Urinary bladder (tissue), 4 donors: Measurements from ENCODE around the gene KIF22. TPM values are rescaled to one million over a fixed set of nuclear protein-coding genes. Genes with fewer than 3 reads are reported as not detected.
A peak's percentile ranks its signal among the peaks of the same experiment; 100 is the strongest.
"Not testable (repeated sequence)": the region's sequence is repeated elsewhere in the genome, so short reads cannot be mapped to it uniquely, and the experiment has no call there.

Experiments used
- DNase-seq: peaks from one replicate; pipeline ENCODE4 v3.0.0-alpha.2; 2015; ENCODE audit errors: extremely low spot score
- H3K27ac ChIP-seq: one replicate; pipeline ENCODE4 v1.5.1; 2013; ENCODE audit warnings: low read depth, mild to moderate bottlenecking, moderate library complexity
- H3K36me3 ChIP-seq: one replicate; pipeline ENCODE4 v1.6.1; 2013; ENCODE audit warnings: mild to moderate bottlenecking, moderate library complexity; ENCODE audit not compliant: insufficient read depth
- H3K4me1 ChIP-seq: one replicate; pipeline ENCODE4 v1.6.1; 2013; ENCODE audit warnings: mild to moderate bottlenecking, moderate library complexity; ENCODE audit not compliant: insufficient read depth
- H3K4me3 ChIP-seq: one replicate; pipeline ENCODE4 v1.5.1; 2013; ENCODE audit warnings: low read depth, low read length
- WGBS: extraction: QIAGEN DNeasy Blood & Tissue Kit; methylation state at CpG from one replicate; pipeline ENCODE4 v1.1.7; 2013; 5-methylcytosine and 5-hydroxymethylcytosine counted together
- polyA plus RNA-seq: library from polyadenylated mRNA; stranded (reverse); fragments of 200-250 nt; gene quantifications from one replicate; pipeline ENCODE4 v1.2.3, GENCODE V29; 2013
- total RNA-seq: library from RNA; depleted of rRNA; stranded (reverse); fragments of >200 nt; gene quantifications from one replicate; pipeline ENCODE4 v1.2.3, GENCODE V29; 2014
- donor health status: healthy with polysubstance abuse.
- donor health status: healthy.

Gene KIF22
- total RNA-seq (37.0 TPM), polyA plus RNA-seq (27.0 TPM)

- H3K27ac ChIP-seq, result peak within 1 kb of the TSS; percentile 60
- whole genome bisulfite sequencing, result under 1% methylated on average over 67 of the region's 67 CpGs
- H3K4me3 ChIP-seq, result peak within 1 kb of the TSS; percentile 73
- no peaks in the 10 kb centered on the region for H3K36me3 ChIP-seq
- no peaks in the 10 kb centered on the region for H3K4me1 ChIP-seq
- peak; percentile 96 for DNase-seq
Observed at GRCh38 chr16:29790183-29790948, at the start of gene KIF22. Gene KIF22, plus strand, starts transcription at chr16:29790751. Its CDS starts 9 bp downstream, at chr16:29790760.

GRCh38 chr16:29742683-29743275 lies 47.8 kb upstream of the KIF22 start:
- H3K4me1 ChIP-seq, result no peaks in the 10 kb centered on the region
- no peak for DNase-seq
- no peak overlapping the region for H3K27ac ChIP-seq
- H3K4me3 ChIP-seq, result no peak overlapping the region
- WGBS, result 81% methylated on average over 7 of the region's 7 CpGs
- no peaks in the 10 kb centered on the region for H3K36me3 ChIP-seq

- H3K4me3 ChIP-seq, result no peak overlapping the region
- H3K4me1 ChIP-seq, result no peaks in the 10 kb centered on the region
- H3K36me3 ChIP-seq, result no peaks in the 10 kb centered on the region
- WGBS, result 81% methylated on average over 5 of the region's 5 CpGs
- no peak overlapping the region for H3K27ac ChIP-seq
- no peak for DNase-seq
Observed at GRCh38 chr16:29743475-29743826, 47.1 kb upstream of the KIF22 start.

GRCh38 chr16:29743827-29744531 lies 46.6 kb upstream of the KIF22 start:
- H3K36me3 ChIP-seq, result no peaks in the 10 kb centered on the region
- 83% methylated on average over 21 of the region's 21 CpGs for WGBS
- no peak overlapping the region for H3K27ac ChIP-seq
- H3K4me3 ChIP-seq, result no peak overlapping the region
- no peak for DNase-seq
- H3K4me1 ChIP-seq, result no peaks in the 10 kb centered on the region

- no peak for DNase-seq
- Histone ChIP-seq H3K27ac (no peak overlapping the region), H3K4me3 (no peak overlapping the region), H3K36me3 (no peaks in the 10 kb centered on the region), H3K4me1 (no peaks in the 10 kb centered on the region)
- 83% methylated on average over 20 of the region's 20 CpGs for WGBS
Observed at GRCh38 chr16:29744541-29745101, 45.9 kb upstream of the KIF22 start.

GRCh38 chr16:29745121-29745852 lies 45.3 kb upstream of the KIF22 start:
- Histone ChIP-seq H3K27ac (no peak overlapping the region), H3K4me3 (peak overlapping the region; percentile 34)

GRCh38 chr16:29745853-29746345 lies 44.7 kb upstream of the KIF22 start, which contains the start of gene C16orf54:
Gene C16orf54, minus strand, starts transcription at chr16:29745990. Its CDS starts 1,039 bp downstream, at chr16:29744951.
- Histone ChIP-seq H3K36me3 (no peaks in the 10 kb centered on the region), H3K27ac (no peak within 1 kb of the TSS), H3K4me3 (peak within 1 kb of the TSS; percentile 34), H3K4me1 (no peaks in the 10 kb centered on the region)
- 71% methylated on average over 12 of the region's 12 CpGs for WGBS
- DNase-seq, result peak; percentile 42

More at GRCh38 chr16:29745121-29745852, 45.3 kb upstream of the KIF22 start:
- WGBS, result 70% methylated on average over 16 of the region's 16 CpGs
- Histone ChIP-seq H3K4me1 (no peaks in the 10 kb centered on the region), H3K36me3 (no peaks in the 10 kb centered on the region)
- DNase-seq, result no peak

GRCh38 chr16:29746518-29746917 lies 44.0 kb upstream of the KIF22 start:
- not testable (repeated sequence) for H3K4me3 ChIP-seq, H3K27ac ChIP-seq, H3K36me3 ChIP-seq, H3K4me1 ChIP-seq, DNase-seq
- 68% methylated on average over 4 of the region's 4 CpGs for WGBS

GRCh38 chr16:29747947-29748759 lies 42.4 kb upstream of the KIF22 start:
- 96% methylated on average over 30 of the region's 30 CpGs for WGBS
- no peak overlapping the region for H3K27ac ChIP-seq
- no peak overlapping the region for H3K4me3 ChIP-seq
- no peak for DNase-seq
- no peaks in the 10 kb centered on the region for H3K4me1 ChIP-seq
- no peaks in the 10 kb centered on the region for H3K36me3 ChIP-seq

- not testable (repeated sequence) for H3K4me3 ChIP-seq, H3K4me1 ChIP-seq, H3K27ac ChIP-seq, H3K36me3 ChIP-seq, DNase-seq
- 30% methylated on average over 4 of the region's 4 CpGs for WGBS
Observed at GRCh38 chr16:29748760-29749149, 41.8 kb upstream of the KIF22 start.

- H3K4me1 ChIP-seq, result no peaks in the 10 kb centered on the region
- no peak for DNase-seq
- no peak overlapping the region for H3K4me3 ChIP-seq
- no peaks in the 10 kb centered on the region for H3K36me3 ChIP-seq
- 65% methylated on average over 1 of the region's 1 CpG for WGBS
- no peak overlapping the region for H3K27ac ChIP-seq
Observed at GRCh38 chr16:29753516-29753915, 37.0 kb upstream of the KIF22 start.

- H3K4me3 ChIP-seq, result no peak overlapping the region
- H3K36me3 ChIP-seq, result no peaks in the 10 kb centered on the region
- 81% methylated on average over 1 of the region's 1 CpG for WGBS
- DNase-seq, result no peak
- H3K4me1 ChIP-seq, result no peaks in the 10 kb centered on the region
- H3K27ac ChIP-seq, result no peak overlapping the region
Observed at GRCh38 chr16:29756654-29757053, 33.9 kb upstream of the KIF22 start.
